Renal cortex interstitium (tissue), 11 donors: ENCODE data around the gene ZNF132. TPM values are rescaled to one million over a fixed set of nuclear protein-coding genes. Genes with fewer than 3 reads are reported as not detected.
A peak's percentile ranks its signal among the peaks of the same experiment; 100 is the strongest.
"Not testable (repeated sequence)": the region's sequence is repeated elsewhere in the genome, so short reads cannot be mapped to it uniquely, and the experiment has no call there.

Source experiments
- DNase-seq, 11 donors: peaks; one replicate each; pipeline ENCODE4 v3.0.0-alpha.2; 2013; ENCODE audit warnings: low read depth in 9 of 11, low spot score in 4 of 11; ENCODE audit errors: extremely low read depth in 1 of 11
- polyA plus RNA-seq, 3 donors: library from polyadenylated mRNA; unstranded; fragments of 120-200 nt; gene quantifications; one replicate each; pipeline ENCODE4 v1.2.1, GENCODE V29; 2013; ENCODE audit not compliant: insufficient read length in 3 of 3

Gene ZNF132
- polyA plus RNA-seq, 3 donors: 14.0 to 17.0 (median 14.1) TPM

DNA sequence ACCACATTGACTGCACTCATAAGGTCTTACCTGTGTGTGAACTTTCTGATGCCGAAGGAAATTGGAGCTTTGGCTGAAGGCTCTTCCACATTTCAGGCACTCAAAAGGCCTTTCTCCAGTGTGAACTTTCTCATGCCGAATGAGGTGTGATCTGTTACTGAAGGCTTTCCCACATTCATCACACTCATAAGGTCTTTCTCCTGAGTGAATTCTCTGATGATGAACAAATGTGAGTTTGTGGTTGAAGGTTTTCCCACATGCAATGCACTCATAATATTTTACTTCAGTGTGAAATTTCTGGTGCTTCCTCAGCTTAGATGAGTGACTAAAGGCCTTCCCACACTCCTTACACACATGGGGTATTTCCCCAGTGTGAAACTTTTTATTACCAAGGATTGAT lies 5.7 kb downstream of the ZNF132 start:
- DNase-seq: no peak

DNA sequence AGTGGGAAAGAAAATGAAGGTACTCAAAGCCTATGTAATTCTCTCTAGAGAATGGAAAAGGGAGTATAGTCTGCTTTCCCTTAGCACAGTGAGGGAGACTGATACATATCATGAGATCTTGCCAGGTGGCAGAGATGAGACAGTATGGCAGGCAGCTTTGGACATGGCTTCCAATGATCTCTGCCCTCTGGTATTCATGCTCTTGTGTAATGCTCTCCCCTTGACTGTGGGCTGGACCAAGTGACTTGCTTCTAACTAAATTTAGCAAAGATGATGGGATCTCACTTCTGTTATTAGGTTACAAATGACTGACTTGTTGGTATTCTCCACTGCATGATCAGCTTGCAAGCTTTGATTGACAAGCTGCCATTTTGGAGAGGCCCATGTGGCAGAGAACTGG lies 10.2 kb downstream of the ZNF132 start:
- DNase-seq: no peak

DNA sequence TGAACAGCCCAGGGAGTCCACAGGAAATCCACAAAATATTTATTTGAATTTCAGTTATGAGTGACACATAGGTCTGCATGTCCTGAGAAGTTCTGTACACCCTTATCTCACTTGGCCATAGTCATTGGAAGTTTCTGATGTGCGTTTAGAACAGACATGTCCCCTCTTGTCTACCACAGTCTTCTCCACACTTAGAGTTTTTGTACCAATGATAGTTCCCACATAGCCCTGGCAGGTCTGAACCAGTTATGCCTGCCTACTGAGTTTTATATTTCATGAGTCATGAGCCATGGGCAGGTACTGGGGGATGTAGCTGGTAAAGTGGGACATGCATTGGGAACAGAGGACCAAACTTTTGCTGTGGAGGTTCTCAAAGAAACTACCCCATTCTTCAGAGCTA lies 11.3 kb downstream of the ZNF132 start:
- DNase-seq: no peak

DNA sequence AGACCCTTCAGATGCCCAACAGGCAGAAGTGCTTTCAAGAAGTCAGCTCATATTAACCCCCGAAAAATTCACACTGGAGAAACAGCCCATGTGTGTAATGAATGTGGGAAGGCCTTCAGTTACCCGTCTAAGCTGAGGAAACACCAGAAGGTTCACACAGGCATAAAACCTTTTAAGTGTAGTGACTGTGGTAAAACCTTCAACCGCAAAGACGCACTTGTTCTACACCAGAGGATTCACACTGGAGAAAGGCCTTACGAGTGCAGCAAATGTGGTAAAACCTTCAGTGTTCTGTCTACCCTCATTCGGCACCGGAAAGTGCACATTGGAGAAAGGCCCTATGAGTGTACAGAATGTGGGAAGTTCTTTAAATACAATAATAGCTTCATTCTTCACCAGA lies 22.9 kb downstream of the ZNF132 start:
- no peak for DNase-seq

DNA sequence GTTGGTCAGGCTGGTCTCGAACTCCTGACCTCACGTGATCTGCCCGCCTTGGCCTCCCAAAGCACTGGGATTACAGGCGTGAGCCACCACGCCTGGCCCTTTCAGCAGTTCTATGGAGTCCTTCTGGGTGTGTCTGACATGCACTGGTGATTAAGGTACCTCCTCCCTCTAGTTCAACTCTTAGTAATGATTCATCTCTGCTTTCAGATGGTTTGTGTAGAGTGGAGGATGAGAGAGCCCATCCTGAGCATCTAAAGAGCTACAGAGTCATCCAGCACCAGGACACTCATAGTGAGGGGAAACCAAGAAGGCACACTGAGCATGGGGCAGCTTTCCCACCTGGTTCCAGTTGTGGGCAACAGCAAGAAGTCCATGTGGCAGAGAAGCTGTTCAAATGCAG lies 23.3 kb downstream of the ZNF132 start:
- no peak for DNase-seq

DNA sequence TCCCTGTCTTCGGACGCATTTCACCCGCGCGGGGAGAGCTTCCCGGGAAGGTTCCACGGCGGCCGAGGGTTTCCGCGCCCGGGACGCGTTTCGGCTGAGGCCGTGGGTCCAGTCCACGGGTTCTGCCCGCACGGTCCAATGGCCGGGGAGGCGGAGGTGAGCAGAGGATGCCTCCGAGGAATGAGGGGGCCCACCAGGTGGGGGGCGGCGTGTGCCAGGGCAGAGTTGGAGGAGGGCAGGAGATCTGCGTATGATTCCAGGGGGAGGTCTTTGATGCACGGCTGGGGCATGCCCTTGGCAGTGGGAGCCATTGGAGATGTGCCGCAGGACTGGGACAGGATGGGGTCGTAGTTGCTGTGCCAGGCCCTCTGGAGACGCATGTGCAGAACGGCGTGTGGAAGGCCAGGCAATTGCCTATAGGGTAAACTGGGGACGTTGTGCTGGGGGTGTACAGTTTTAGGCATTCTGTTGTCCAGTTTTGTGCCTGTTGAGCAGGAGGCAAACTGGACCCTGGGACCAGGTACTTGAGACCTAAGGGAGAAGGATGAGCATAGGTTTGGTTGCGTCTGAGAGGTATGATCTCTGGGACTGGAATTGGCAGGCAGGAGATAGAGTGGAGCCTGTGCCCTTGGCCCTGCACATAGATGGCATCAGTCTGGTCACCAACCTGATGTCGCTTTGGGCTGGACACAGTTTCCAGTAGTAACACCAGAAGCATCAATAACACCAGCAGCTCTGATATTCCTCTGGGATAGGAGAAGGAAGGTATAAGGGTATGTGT lies 30.8 kb downstream of the ZNF132 start:
- DNase-seq: no peak

DNA sequence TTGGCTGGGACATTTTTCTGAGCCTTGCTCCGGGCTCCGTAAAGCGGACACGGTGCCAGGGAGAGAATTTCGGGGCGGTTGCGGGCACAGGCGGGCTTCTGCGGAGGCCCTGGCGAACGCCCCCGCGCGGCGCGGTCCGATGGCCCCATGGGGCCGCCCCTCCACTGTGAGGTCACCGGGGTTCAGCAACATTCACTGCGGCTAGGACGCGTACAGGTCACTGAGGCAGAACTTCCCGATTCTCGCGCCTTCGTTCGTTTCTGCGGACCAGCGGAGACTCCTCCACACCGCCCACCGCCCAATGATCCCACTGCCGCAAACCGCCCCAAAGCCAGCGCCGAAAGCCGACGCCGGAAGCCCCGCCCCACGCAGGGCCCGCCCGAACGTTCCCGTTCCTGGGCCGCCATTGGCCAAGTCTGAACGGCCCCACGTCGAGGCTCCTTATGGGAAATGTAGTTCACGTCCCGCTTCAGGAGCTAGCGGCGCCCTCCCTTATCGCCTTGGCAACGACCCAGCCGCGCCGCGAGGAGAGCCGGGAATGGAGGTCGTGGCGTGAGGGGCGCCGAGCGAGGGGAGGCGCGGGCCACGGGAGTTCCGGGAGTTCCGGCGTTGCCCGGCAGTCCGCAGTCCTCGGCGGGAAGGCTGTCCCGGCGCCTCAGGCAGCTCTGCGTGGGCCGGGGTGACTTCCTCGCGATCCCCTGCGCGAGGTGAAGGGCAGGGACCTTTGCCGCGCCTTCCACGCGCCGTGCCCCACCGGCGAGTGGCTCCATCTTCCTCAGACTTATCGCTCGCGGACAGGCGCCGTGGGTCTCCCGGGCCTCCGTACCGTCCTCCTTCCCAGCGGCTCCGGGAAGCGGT lies 31.6 kb downstream of the ZNF132 start, which contains the start of gene ZNF584:
ZNF584 (plus strand) TSS at position 498 of the 858 bp plus-strand sequence. CDS start 499 bp downstream, outside the sequence.
- DNase-seq: peak; percentile 87 to 97 (median 94)

DNA sequence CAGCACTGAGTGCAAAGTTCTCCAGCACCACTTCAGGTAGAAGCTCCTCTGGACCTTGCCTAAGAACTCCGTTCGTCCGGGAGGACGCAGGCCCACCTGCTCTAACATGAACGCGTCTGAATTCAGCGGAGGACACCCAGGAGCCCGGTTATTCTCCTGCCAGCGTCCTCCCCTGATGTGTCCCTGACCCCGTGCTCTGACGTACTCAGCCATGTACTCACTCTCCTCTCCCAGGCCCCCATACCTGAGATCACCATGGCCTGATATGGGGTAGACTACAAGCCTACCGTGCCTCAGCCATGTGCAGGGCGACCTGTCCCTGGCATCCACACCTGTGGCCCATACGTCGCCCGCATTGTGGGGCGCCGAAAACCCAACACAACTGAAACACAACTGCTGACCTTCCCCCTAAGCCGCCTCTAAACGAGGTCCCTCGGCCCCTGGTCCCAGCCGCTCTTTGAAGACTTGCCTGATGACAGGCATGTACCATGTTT lies 32.2 kb downstream of the ZNF132 start:
- no peak for DNase-seq

DNA sequence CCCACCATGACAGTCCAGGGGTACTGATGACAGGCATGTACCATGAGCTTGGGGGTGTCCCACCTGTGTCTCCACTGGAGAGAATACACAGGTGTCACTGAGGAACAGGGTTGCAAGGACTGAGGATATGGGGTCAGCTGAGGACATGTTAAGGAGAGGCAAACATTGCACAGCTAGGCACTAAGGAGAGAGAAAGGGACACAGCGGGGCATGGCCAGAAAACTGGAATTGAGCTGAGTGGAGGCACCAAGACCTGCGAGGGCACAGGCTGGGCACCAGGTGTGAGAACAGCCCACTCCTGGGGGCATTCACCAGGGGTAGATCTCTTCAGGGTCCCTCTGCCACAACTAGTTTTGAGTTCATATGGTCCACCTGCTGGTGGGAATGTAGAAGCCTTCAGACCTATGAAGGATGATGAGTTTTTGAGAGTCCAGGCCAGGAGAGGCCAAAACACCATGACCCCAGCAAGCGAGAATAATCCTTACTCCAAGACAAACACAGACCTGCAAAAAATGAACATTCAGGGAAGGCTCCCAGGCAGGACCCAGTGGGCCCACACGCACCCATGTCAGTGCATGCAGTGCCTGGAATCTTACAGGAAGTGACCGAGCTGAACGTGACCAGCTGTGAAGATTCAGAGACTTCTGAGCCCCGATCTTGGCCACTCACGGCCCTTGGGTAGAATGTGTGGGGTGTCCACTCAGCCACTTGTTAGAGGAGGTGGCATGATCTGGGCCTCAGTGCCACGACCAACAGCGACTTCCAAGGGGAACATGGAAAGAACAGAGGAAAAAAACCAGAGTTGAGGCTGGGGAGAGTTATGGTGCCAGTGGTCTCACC lies 32.9 kb downstream of the ZNF132 start:
- no peak for DNase-seq

DNA sequence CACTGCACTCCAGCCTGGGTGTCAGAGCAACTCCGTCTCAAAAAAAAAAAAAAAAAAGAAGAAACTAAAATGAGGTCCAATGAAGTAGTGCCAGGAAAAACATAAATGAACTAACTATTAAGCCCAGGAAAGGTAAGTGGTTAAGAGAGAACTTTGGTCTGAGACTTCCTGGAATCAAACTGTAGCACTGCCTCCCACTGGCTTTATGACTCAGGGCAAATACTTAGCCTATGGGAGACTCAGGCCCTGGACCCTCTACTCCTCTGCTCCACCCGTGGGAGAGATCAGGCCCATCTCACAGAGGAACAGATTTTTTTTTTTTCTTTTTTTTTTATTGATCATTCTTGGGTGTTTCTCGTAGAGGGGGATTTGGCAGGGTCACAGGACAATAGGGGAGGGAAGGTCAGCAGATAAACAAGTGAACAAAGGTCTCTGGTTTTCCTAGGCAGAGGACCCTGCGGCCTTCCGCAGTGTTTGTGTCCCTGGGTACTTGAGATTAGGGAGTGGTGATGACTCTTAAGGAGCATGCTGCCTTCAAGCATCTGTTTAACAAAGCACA lies 36.0 kb downstream of the ZNF132 start:
- DNase-seq: not testable (repeated sequence)

DNA sequence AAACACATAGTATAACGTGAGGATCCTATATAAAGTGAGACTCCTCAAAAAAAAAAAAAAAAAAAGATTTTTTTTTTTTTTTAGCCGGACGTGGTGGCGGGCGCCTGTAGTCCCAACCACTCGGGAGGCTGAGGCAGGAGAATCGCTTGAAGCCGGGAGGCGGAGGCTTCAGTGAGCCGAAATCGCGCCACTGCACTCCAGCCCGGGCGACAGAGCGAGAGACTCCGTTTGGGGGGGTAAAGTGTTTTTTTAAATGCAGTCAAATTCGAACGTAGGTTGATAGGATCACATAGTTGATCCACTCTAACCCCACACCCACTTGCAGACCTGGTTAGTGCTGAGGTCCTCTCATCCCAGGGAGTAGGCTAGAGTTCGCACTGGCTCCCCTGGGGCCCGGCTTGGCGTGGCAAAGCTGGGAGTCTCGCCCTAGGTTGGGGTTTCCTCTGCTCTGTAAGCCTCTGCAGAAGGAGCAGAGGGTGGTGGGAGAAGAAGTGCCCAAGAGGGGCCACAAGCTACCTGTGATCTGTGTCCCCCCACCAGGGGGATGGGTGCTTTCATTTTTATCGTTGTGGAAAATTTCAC lies 38.0 kb downstream of the ZNF132 start:
- DNase-seq: no peak

DNA sequence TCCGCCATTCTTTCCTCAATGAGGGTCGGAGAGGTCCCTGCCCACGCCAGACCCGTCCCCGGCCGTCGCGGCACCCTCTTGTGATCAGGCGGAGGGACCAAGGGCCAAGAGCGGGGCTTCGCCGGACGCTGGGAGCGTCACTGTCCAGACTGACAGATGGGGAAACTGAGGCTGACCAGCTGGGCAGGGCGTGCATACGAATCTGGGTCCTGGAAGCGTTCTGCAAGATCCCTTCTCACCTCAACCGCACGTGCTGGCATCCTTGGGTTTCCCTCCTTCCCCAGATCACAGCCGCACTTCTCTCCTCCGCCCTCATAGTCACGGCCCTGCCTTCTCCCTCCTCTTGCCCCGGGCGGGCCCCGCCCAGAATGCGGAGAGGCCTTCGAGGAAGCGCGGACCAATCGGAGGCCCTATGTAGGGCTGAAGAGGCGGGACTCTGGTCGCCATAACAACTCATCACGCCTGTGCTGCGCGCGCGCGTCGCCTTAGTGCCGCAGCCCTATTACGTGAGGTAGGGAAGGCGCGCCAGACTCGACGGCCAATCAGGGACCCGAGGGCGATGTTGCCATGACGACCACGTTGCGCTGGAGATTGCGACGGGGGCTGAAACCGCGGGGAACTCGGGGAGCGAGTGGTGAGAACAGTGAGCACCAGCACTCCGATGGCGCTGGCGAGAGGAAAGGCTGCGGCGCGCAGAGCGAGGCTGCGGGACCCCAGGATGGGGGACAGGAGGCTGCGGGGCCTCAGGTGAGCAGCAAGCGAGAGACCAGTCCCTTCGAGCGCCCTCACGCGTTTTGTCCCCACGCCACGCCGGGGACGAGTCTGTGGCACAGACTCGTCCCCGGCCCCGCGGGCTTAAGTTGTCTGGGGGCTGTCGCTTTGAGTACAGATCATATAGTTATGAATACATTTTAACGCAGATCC lies 38.8 kb downstream of the ZNF132 start:
- peak; percentile 98 to 100 (median 99) for DNase-seq

DNA sequence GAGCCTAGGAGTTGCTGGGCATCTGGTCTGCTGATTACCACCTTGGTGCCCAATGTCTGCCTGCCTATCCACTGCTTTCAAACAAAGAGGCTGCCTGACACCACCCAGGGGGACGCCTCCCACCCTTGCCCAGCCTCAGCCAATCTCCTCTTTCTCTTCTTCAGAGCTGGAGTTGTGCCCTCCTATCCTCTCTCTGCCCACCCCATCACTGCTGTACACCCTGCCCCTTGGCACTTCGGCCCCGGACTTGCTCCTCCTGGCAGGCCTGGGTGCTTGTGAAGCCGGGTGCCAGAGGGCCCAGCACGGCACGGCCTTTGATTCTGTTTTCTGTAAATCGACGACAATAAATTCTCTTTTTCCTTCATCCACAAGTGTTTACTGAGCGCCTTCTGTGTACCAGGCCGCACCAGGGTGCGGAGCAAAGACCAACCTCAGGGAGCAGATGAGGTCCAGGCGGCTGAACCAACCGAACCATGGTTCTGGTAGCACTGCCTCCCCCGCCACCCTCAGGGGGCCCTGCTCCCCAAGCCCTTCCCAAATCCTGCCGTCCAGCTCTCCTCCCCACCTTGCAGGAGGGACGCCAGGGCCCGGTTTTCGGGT lies 39.5 kb downstream of the ZNF132 start:
- no peak for DNase-seq

DNA sequence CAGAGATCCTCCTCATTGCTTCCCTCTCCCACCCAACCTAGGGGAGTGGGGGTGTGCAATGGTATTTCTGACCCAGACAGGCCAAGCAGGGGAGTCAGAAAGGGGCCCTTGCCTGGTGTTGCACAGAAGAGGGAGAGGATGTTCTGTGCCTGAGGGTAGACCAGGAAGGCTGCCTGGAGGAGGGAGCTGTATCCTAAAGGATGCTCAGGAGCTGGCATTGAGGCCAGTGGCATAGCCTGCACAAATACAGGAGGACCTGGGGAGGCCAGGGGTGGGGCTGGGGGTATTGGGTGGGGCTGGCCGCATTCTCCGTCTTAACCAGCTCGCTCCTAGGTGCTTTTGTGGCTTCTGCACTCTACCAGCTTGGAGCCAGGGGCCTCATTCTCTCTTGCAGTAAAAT lies 40.0 kb downstream of the ZNF132 start:
- no peak for DNase-seq

DNA sequence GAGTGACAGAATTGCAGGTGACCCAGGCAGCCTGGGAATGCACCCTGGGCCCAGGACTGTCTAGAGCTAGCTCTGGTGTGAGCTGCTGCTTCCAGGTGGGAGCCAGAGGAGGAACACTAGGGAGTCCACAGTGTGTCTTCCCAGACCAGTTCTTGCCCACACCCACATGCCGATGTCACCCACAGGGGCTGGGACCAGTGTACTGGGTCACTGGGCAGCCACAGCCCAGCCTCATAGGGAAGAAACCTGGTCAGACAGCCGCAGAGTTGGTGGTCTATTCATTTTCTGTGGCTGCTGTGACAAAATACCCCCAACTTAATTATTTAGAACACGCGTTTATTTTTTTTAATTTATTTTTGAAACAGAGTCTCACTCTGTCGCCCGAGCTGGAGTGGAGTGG lies 41.4 kb downstream of the ZNF132 start:
- no peak for DNase-seq

DNA sequence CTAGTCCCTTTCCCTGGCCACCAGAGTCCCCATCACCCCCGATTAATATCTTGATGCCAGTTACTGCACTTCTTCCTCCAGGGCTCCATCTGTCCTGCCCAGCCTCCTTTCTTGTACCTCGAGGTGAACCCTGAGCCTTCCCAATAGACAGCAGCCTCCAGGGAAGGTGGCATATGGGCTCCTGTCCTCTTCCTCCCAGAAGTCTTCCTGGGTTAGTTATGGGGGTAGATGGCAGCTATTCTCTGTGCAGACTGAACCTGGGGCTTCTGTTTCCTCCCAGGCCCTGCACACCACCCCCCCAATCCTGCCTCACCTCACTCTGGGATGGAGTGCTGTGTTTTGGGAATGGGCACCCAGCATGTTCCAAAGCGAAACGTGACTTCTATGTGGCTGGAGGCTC lies 41.9 kb downstream of the ZNF132 start:
- no peak for DNase-seq

DNA sequence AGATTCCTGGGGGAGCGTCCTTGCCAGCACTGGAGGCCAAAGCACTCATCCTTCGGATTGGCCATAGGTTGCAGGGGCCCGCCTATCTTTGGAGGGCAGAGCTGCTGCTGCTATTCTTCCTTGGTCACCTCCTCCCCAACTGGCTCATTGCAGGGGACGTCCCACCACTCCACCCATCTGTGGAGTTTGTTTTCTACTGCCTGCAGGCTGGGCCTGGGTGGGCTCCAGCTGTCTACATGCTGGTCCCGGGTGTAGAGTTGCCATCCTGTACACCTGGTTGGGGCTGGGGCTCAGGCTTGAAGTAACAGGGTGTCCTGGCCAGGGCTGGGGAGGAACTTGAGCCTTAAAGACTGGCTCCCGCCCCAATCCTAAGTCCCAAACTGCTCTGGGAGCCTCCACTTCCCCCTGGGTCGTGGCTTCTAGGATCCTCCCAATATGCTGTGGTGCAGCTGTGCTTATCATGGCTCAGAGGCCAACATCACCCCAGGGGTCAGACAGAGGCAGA lies 42.4 kb downstream of the ZNF132 start:
- DNase-seq: no peak
